Adrenal gland (tissue), 12 donors: ENCODE results near the gene GRID1. TPM values are rescaled to one million over a fixed set of nuclear protein-coding genes. Genes with fewer than 3 reads are reported as not detected.

Experiments
- DNase-seq, 7 donors: peaks; one replicate each; pipeline ENCODE4 v3.0.0-alpha.2; 2019 to 2020
- H3K27ac ChIP-seq, 5 donors: fragments of 200-600 bp; sonication (generic) in 4 of 5; 1 replicate in 3 of 5; 2 replicates in 2 of 5; pipeline versions ENCODE4 v1.5.1 to v1.8.0; 2016 to 2020; ENCODE audit warnings: mild to moderate bottlenecking in 1 of 5
- H3K27me3 ChIP-seq: fragments of 200-600 bp; 2 replicates; pipeline ENCODE4 v1.8.0; 2021
- H3K36me3 ChIP-seq, 2 donors: fragments of 200-600 bp; replicated peaks in 1 of 2; 1 replicate in 1 of 2; 2 replicates in 1 of 2; pipeline versions ENCODE4 v1.5.1 to v1.8.0; 2018 to 2022
- H3K4me1 ChIP-seq, 2 donors: fragments of 200-600 bp; replicated peaks in 1 of 2; 1 replicate in 1 of 2; 2 replicates in 1 of 2; pipeline versions ENCODE4 v1.5.1 to v1.8.0; 2018 to 2021
- H3K4me3 ChIP-seq, 4 donors: fragments of 200-600 bp; sonication (generic) in 3 of 4; one replicate each; pipeline ENCODE4 v1.5.1; 2016 to 2018
- H3K9me3 ChIP-seq, 3 donors: fragments of 200-600 bp; sonication (generic) in 1 of 3; replicated peaks in 1 of 3; 1 replicate in 2 of 3; 2 replicates in 1 of 3; pipeline versions ENCODE4 v1.5.1 to v1.8.0; 2016 to 2021
- POLR2A ChIP-seq, 2 donors: fragments of 450-650 bp; IDR thresholded peaks; one replicate each; pipeline ENCODE4 v1.6.1; 2017; ENCODE audit warnings: antibody characterized with exemption in 2 of 2, mild to moderate bottlenecking in 2 of 2, moderate library complexity in 1 of 2
- WGBS, 4 donors: extraction: QIAGEN DNeasy Blood & Tissue Kit in 2 of 4; methylation state at CpG; one replicate each; pipeline versions ENCODE4 v1.1.5 to v1.1.7; 2013 to 2017; 5-methylcytosine and 5-hydroxymethylcytosine counted together
- intact Hi-C, 2 donors: fragments of 100-400 bp; cut with DNase I; formaldehyde crosslinking; loops; one replicate each; pipeline versions ENCODE4 v1.14.1 to v1.15.0; 2022 to 2023
- polyA plus RNA-seq, 3 donors: library from polyadenylated mRNA; stranded (reverse); fragments of 200-250 nt in 2 of 3; fragments of 350-450 nt in 1 of 3; fragmentation: Illumina TruSeq in 1 of 3; extraction: RNeasy Lipid Tissue Mini Kit (QIAGEN cat#74804) in 1 of 3; gene quantifications; one replicate each; pipeline ENCODE4 v1.2.3, GENCODE V29; 2013 to 2014
- total RNA-seq, 9 donors: library from RNA; depleted of rRNA in 4 of 9; stranded (reverse); fragments of >200 nt in 4 of 9; fragments of 120-200 nt in 1 of 9; fragmentation: NEBNext Ultra II Directional in 1 of 9; extraction: Animal tissue kit (Norgen Biotek cat#: 25700) in 1 of 9; gene quantifications; one replicate each; pipeline versions ENCODE4 v1.1.0 to v1.2.4, GENCODE V29; 2013 to 2023
- TF ChIP-seq, protein P1 (sequence below), 6 experiments: fragments of 450-650 bp in 4 of 6; fragments of 200-600 bp in 2 of 6; sonication (generic) in 1 of 6; IDR thresholded peaks; 1 replicate in 5 of 6; 2 replicates in 1 of 6; pipeline versions ENCODE4 v1.5.1 to v1.8.0; 2016 to 2021; ENCODE audit warnings: antibody characterized with exemption in 6 of 6, mild to moderate bottlenecking in 2 of 6, moderate library complexity in 1 of 6
- donor health status: healthy with polysubstance abuse.
- donor health status: Bipolar disorder and iron deficiency.
- donor health status: DM: yes; HTN: yes; CAD: no.
- donor health status: DM: no; HTN: no; CAD: no.
- donor health status: DM: no; HTN: no; CAD: no.
- donor health status: DM: yes; HTN: yes; CAD: no.

The GRID1 gene
- total and polyA plus RNA-seq, 12 donors = 2.2 to 8.0 (median 4.1) TPM

DNA sequence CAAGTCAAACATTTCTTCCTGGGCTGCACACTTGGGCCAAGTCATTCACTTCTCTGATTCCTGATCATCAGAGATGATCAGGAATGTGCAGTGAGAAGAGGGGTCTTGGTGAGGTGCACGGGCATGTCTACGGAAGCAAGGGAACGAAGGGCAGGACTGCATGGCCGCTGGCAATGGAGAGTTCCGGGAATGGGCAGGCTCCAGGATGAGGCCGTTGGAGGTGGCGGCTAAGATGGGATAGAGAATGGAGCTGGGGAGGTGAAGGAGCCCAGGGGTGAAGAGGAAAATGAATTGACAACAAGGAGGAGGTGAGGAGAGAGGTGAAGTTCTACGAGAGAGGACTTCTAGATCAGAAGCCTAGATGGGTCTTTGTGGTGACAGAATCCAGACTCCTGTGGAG lies 260.0 kb downstream of the GRID1 start:
- 91 to 97% (median 93%) methylated on average over 8 of the region's 8 CpGs for WGBS, 4 donors
- intact Hi-C loops = no loop called here
- TF ChIP-seq, protein P1, sequence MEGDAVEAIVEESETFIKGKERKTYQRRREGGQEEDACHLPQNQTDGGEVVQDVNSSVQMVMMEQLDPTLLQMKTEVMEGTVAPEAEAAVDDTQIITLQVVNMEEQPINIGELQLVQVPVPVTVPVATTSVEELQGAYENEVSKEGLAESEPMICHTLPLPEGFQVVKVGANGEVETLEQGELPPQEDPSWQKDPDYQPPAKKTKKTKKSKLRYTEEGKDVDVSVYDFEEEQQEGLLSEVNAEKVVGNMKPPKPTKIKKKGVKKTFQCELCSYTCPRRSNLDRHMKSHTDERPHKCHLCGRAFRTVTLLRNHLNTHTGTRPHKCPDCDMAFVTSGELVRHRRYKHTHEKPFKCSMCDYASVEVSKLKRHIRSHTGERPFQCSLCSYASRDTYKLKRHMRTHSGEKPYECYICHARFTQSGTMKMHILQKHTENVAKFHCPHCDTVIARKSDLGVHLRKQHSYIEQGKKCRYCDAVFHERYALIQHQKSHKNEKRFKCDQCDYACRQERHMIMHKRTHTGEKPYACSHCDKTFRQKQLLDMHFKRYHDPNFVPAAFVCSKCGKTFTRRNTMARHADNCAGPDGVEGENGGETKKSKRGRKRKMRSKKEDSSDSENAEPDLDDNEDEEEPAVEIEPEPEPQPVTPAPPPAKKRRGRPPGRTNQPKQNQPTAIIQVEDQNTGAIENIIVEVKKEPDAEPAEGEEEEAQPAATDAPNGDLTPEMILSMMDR (IDR thresholded peaks at IDR 0.05) = no peak
- TF ChIP-seq POLR2A (IDR thresholded peaks at IDR 0.05) = no peak
- H3K27me3 ChIP-seq = no peaks in the 10 kb centered on the region
- H3K27ac ChIP-seq = no peak overlapping the region
- no peak overlapping the region for H3K4me3 ChIP-seq
- H3K9me3 ChIP-seq = no peaks in the 10 kb centered on the region
- DNase-seq = no peak
- no peaks in the 10 kb centered on the region for H3K4me1 ChIP-seq
- H3K36me3 ChIP-seq = no peaks in the 10 kb centered on the region

DNA sequence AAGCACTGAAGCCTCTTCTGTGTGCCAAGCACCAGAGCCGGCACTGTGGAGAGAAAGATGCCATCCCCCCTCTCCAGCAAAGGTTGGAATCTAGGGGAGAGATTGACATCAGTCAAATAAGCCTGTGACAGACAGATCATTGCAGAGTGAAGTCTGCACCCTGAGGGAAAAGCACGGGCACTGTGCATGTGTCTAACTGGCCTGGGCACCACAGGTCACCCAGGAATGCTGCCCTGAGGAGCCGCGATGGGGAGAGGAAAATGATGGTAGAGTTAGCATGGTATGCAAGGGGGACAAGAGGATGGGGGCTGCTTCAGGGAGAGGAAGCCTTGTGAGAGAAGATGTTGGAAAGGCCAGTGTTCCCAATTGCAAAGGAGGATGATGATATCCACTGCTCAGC lies 261.0 kb downstream of the GRID1 start:
- H3K27ac ChIP-seq = no peak overlapping the region
- no peaks in the 10 kb centered on the region for H3K27me3 ChIP-seq
- no peak for TF ChIP-seq POLR2A (IDR thresholded peaks at IDR 0.05)
- TF ChIP-seq, protein P1 (IDR thresholded peaks at IDR 0.05) = no peak
- H3K4me3 ChIP-seq = no peak overlapping the region
- intact Hi-C loops = no loop called here
- DNase-seq = no peak
- no peaks in the 10 kb centered on the region for H3K9me3 ChIP-seq
- no peaks in the 10 kb centered on the region for H3K36me3 ChIP-seq
- H3K4me1 ChIP-seq = no peaks in the 10 kb centered on the region
- 86 to 90% (median 88%) methylated on average over 3 to 4 of the region's 4 CpGs for WGBS, 4 donors

- H3K27me3 ChIP-seq = no peaks in the 10 kb centered on the region
These were observed 261.4 kb downstream of the GRID1 start for GRCh38 chr10:86105181-86105580.

DNA sequence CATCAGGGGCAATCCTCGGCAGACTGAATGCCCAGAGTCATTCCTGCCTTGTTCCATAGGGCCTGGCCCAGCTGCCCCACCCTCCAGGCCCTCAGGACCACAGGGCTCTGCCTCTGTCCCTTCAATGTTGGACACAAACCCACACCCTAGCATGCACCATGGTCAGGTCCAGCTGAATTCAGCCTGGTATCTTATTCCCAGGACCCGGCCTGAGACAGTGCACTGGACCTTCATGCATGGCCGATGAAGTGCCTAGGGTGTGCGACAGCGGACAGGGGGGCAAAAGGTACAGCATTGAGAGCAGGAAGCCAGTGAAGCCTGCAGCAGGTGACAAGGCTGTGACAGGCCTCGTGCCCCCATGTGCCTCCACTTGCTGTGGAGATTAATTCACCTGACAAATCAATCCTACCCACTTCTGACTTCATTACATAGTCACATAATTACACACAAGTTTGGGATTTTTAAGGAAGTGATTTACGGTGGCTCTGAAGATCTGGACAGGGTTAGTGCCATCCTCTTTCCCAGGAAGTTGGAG lies 261.9 kb downstream of the GRID1 start:
- Histone ChIP-seq H3K27me3 (no peaks in the 10 kb centered on the region), H3K36me3 (no peaks in the 10 kb centered on the region), H3K4me1 (no peaks in the 10 kb centered on the region), H3K4me3 (no peak overlapping the region), H3K27ac (no peak overlapping the region), H3K9me3 (no peaks in the 10 kb centered on the region)
- intact Hi-C loops = loop anchor here in 1 of 2 donors (5.0 kb wide), 1 partner anchor 273 kb away; no protein-coding TSS in a partner anchor
- TF ChIP-seq, protein P1 (IDR thresholded peaks at IDR 0.05) = no peak
- no peak for DNase-seq
- 84 to 92% (median 88%) methylated on average over 1 to 7 of the region's 7 CpGs for WGBS, 4 donors

More at GRCh38 chr10:86105181-86105580, 261.4 kb downstream of the GRID1 start:
- no peak for DNase-seq
- intact Hi-C loops = no loop called here
- Histone ChIP-seq H3K4me3 (no peak overlapping the region), H3K9me3 (no peaks in the 10 kb centered on the region), H3K36me3 (no peaks in the 10 kb centered on the region), H3K27ac (no peak overlapping the region), H3K4me1 (no peaks in the 10 kb centered on the region)
- 85 to 100% (median 89%) methylated on average over 3 to 4 of the region's 4 CpGs for WGBS, 4 donors
- TF ChIP-seq, protein P1 (IDR thresholded peaks at IDR 0.05) = no peak
- no peak for TF ChIP-seq POLR2A (IDR thresholded peaks at IDR 0.05)
